ENCODE measurements around the gene PRKD3. TPM values are rescaled to one million over a fixed set of nuclear protein-coding genes. Genes with fewer than 3 reads are reported as not detected.

Gene PRKD3
- total RNA-seq, 4 donors from 2014 or later = 31.8 to 47.3 (median 36.3) TPM

DNA sequence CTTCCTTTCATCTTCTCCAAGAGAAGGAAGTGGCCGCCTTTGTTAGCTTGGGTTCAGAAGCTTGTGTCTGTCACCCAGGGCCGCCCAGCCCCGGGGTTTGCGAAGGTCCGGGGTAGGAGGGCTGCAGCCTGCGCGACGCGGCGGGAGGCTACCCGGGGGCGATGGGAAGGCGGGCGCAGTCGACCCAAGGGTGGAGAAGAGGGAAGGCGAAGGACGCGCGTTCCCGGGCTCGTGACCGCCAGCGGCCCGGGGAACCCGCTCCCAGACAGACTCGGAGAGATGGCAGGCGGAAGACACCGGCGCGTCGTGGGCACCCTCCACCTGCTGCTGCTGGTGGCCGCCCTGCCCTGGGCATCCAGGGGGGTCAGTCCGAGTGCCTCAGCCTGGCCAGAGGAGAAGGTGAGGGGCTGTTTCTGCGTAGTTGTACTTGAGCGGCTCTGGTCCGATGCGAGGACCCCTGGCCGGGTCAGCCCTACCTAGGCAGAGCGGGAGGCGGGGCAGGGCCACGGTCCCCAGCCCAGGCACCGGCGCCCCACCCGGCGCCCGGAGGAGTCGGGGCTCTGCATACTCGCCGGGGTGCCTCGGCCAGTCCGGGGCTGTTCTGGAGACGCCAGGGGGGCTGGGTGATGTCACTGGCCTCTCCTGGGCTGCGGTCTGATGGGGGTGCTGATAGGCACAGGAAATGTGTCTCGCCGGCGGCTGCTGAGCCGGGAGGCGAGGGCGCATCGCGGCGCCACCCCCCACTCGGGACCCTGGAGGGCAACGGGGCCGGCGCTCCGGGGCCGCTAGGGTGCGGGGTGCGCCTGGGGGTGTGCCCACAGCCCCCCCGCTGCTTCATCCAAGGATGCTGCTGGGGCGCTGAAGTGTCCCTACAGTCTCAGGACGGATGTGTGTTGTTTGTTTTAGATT lies 20.1 kb upstream of the PRKD3 start, which contains the start of gene QPCT:
QPCT (plus strand) TSS at position 178 of the 909 bp plus-strand sequence; CDS start at position 280, 102 bp downstream.
- DNase-seq (ENCODE audit: extremely low spot score) = no peak
- H3K9me3 ChIP-seq = no peaks in the 10 kb centered on the region
- no peaks in the 10 kb centered on the region for H3K36me3 ChIP-seq
- intact Hi-C loops (cut with DNase I) = no loop called here
- H3K27me3 ChIP-seq = no peaks in the 10 kb centered on the region
- peak within 1 kb of the TSS; percentile 7 to 52 (median 36) for H3K27ac ChIP-seq (replicated peaks in 1 of 4)
- peaks cover 14 to 21% (median 20%) of the 10 kb centered on the region in 4 donors for H3K4me1 ChIP-seq
- H3K4me3 ChIP-seq = peak within 1 kb of the TSS; percentile 64 to 80 (median 66)
- WGBS = 16% methylated on average over 39 of the region's 73 CpGs
- TF ChIP-seq POLR2AphosphoS5 (IDR thresholded peaks at IDR 0.05) (peak in 1 of 2 donors; percentile 28), POLR2A (IDR thresholded peaks at IDR 0.05; ENCODE audit: low read depth) (no peak), EP300 (IDR thresholded peaks at IDR 0.05) (no peak)
- TF ChIP-seq, protein P1, sequence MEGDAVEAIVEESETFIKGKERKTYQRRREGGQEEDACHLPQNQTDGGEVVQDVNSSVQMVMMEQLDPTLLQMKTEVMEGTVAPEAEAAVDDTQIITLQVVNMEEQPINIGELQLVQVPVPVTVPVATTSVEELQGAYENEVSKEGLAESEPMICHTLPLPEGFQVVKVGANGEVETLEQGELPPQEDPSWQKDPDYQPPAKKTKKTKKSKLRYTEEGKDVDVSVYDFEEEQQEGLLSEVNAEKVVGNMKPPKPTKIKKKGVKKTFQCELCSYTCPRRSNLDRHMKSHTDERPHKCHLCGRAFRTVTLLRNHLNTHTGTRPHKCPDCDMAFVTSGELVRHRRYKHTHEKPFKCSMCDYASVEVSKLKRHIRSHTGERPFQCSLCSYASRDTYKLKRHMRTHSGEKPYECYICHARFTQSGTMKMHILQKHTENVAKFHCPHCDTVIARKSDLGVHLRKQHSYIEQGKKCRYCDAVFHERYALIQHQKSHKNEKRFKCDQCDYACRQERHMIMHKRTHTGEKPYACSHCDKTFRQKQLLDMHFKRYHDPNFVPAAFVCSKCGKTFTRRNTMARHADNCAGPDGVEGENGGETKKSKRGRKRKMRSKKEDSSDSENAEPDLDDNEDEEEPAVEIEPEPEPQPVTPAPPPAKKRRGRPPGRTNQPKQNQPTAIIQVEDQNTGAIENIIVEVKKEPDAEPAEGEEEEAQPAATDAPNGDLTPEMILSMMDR (IDR thresholded peaks at IDR 0.05) = no peak

- Histone ChIP-seq H3K4me3 (peak overlapping the region; percentile 64 to 80 (median 66)), H3K27ac (replicated peaks in 1 of 4) (peak overlapping the region in 2 of 4 donors; percentile 40 to 52), H3K36me3 (no peaks in the 10 kb centered on the region), H3K4me1 (peaks cover 14 to 21% (median 20%) of the 10 kb centered on the region in 4 donors), H3K27me3 (no peaks in the 10 kb centered on the region), H3K9me3 (no peaks in the 10 kb centered on the region)
- TF ChIP-seq EP300 (IDR thresholded peaks at IDR 0.05) (no peak), POLR2AphosphoS5 (IDR thresholded peaks at IDR 0.05) (no peak), POLR2A (IDR thresholded peaks at IDR 0.05; ENCODE audit: low read depth) (no peak)
- TF ChIP-seq, protein P1 (IDR thresholded peaks at IDR 0.05) = peak in 2 of 3 experiments; percentile 17 to 25
- DNase-seq (ENCODE audit: extremely low spot score) = no peak
- WGBS = 85% methylated on average over 7 of the region's 7 CpGs
- intact Hi-C loops (cut with DNase I) = no loop called here
Measured at GRCh38 chr2:37343537-37344434, 19.2 kb upstream of the PRKD3 start.

GRCh38 chr2:37342591-37343220 lies 18.1 kb upstream of the PRKD3 start:
- Histone ChIP-seq H3K4me3 (no peak overlapping the region), H3K9me3 (no peaks in the 10 kb centered on the region), H3K4me1 (peaks cover 14 to 21% (median 20%) of the 10 kb centered on the region in 4 donors), H3K27ac (replicated peaks in 1 of 4) (no peak overlapping the region), H3K36me3 (no peaks in the 10 kb centered on the region), H3K27me3 (no peaks in the 10 kb centered on the region)
- TF ChIP-seq, protein P1 (IDR thresholded peaks at IDR 0.05) = no peak
- TF ChIP-seq POLR2AphosphoS5 (IDR thresholded peaks at IDR 0.05) = no peak
- TF ChIP-seq EP300 (IDR thresholded peaks at IDR 0.05) = no peak
- no peak for TF ChIP-seq POLR2A (IDR thresholded peaks at IDR 0.05; ENCODE audit: low read depth)
- WGBS = 86% methylated on average over 7 of the region's 7 CpGs
- DNase-seq (ENCODE audit: extremely low spot score) = no peak
- intact Hi-C loops (cut with DNase I) = no loop called here

- WGBS = 86% methylated on average over 3 of the region's 3 CpGs
- no peaks in the 10 kb centered on the region for H3K9me3 ChIP-seq
- DNase-seq (ENCODE audit: extremely low spot score) = no peak
- no peaks in the 10 kb centered on the region for H3K27me3 ChIP-seq
- intact Hi-C loops (cut with DNase I) = no loop called here
- no peak overlapping the region for H3K27ac ChIP-seq (replicated peaks in 1 of 4)
- no peaks in the 10 kb centered on the region for H3K36me3 ChIP-seq
- TF ChIP-seq POLR2A (IDR thresholded peaks at IDR 0.05; ENCODE audit: low read depth) (no peak), POLR2AphosphoS5 (IDR thresholded peaks at IDR 0.05) (no peak), EP300 (IDR thresholded peaks at IDR 0.05) (no peak)
- TF ChIP-seq, protein P1 (IDR thresholded peaks at IDR 0.05) = no peak
- H3K4me3 ChIP-seq = no peak overlapping the region
- peaks cover 14 to 21% (median 20%) of the 10 kb centered on the region in 4 donors for H3K4me1 ChIP-seq
Measured at GRCh38 chr2:37340637-37341036, 16.0 kb upstream of the PRKD3 start.

Measured in esophagus muscularis mucosa (tissue), 4 donors.